ENCODE measurements around the gene CIART.
A peak's percentile ranks its signal among the peaks of the same experiment; 100 is the strongest.
"Not testable (repeated sequence)": the region's sequence is repeated elsewhere in the genome, so short reads cannot be mapped to it uniquely, and the experiment has no call there.

CIART gene, protein sequence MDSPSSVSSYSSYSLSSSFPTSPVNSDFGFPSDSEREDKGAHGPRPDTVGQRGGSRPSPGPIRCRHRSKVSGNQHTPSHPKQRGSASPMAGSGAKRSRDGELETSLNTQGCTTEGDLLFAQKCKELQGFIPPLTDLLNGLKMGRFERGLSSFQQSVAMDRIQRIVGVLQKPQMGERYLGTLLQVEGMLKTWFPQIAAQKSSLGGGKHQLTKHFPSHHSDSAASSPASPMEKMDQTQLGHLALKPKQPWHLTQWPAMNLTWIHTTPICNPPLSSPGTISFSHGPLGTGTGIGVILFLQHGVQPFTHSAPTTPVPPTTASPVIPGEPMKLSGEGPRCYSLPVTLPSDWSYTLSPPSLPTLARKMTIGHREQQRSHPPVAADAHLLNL

DNA sequence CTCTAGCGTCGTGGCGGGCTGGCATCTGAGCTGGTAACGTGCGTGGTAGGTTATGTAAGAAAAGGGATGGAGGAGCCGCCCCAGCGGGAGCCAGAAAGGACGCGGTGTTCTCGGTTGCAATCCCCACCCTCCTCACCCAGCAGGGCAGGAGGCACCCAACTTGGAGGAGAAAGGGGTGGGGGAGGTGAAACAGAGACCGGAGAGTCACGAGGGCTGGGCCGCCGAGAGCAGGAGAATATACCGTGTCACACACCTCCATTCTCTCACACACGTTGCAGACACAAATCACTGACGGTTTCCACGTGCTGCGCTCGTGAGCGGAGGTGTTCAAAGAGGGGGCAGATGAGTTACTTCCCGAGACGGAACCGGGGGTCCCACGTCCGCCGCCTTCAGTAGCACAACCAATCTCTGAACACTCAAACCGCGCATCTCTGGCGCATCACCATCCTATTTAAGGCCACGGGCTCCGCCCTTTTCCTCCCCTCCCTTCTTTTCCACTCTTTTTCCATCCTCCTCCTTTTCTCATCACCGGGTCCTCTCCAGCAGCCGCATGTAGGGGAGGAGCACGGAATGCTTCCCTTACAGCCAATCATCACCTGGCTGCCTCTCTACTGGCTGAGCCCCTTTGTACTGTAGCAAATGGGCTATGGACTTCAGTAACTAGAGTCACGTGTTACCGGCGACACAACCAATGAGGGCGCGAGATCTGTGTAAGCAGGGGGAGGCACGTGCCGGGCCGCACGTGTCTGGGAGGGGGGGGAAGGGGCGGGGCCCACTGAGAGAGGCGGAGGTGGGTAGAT, at the start of gene CIART:
CIART (plus strand) TSS at position 797 of the 800 bp plus-strand sequence. CDS start 714 bp downstream, outside the sequence.
- peak; percentile 64 for DNase-seq (ENCODE audit: low read depth)

DNA sequence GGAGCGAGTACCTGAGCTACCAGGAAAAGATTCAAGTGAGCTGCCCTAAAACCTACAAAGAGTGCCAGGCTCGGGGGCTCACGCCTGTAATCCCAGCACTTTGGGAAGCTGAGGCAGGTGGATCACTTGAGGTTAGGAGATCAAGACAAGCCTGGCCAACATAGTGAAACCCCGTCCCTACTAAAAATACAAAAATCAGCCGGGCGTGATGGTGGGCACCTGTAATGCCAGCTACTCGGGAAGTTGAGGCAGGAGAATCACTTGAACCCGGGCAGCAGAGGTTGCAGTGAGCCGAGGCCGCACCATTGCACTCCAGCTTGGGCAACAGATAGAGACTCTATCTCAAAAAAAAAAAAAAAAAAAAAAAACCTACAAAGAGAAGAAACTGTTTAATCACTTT, 49.4 kb upstream of the CIART start:
- DNase-seq (ENCODE audit: low read depth) = not testable (repeated sequence)

DNA sequence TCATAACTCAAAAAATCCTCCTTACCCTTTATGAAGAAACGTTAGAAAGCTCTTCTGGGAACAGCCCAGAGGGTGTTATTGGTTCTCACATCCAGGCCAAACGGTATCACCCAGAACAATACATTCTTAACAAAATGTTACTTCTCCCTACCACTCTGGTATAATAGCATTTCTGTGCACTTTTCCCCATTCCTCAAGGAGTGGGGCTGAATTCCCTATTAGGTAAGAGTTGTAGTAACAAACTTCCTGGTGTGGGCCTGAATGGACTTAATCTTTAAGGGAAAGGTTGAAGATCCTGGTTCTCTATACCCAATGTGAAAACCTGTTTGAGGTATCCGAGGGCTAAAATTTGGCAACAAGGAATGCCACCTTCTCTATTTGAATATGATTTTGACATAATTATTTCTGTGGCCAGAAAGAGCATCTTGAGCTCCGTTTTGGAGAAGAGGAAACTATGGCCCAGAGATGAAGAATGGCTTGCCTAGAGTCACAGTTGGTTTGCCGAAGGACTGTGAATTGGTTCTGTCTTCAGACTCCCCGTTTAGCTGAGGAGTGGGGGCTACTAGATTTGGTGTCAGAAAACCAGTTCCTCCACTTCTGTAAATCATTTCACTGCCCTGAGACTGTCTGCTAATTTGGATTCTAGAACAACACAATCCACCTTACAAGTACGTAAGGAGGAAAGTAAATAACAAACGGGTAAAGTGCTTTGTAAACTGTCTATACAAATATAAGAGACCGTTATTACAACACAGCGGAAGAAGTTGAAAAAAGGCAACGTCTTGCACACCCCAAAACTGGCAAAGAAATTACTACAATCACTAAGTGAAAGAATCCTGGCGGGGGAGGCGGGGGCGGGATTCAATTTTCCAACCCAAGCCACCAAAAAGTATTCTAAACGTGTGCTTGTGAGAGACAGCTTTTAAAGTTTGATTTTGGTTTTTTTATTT, 48.7 kb upstream of the CIART start:
- DNase-seq (ENCODE audit: low read depth) = peak; percentile 46

DNA sequence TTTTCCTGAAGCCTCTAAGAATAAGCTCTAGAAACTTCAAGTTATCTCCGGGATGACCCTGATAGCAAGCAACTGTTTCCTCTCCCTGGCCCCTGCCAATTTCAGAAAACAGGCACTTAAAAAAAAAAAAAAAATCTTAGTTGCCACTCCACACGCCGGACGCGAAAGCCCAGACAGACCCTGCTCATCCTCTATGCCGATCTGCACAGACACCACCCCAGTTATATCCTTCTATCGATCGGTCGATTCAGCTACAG, 48.1 kb upstream of the CIART start:
- DNase-seq (ENCODE audit: low read depth) = no peak

DNA sequence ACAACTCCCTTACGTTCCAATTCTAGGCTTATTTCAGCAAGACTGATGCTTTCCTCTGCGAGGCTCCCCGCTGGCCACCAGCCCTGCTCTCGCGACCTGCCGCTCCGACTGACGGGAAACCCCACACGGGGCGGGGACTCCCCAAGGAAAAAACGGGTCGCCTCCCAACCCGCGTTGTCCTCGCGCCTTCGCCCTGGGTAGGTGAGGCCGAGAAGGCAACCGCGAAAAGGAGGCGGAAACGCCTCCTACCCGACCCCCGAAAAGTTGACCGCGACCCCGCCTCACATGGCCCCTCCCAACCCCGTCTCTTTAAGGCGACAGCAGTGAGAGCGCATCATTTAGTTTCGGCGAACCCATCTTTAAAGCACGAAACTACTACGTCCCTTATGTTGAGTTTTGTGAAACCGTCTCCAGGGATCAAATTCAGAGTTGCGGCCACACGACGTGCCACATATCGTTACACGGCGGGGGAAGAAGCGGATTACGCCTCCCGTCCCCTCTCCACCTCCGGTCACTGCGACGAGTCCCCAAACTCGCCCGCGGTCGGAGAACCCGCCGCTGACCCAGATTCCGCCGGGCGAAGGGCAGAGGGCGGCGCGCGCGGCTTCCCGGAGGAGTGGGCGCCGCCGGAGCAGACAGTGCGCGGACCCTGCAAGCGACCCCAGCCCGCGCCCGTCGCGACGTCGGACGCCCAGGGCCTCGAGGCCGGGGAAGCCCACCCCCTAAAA, 47.6 kb upstream of the CIART start:
- DNase-seq (ENCODE audit: low read depth) = peak; percentile 86

DNA sequence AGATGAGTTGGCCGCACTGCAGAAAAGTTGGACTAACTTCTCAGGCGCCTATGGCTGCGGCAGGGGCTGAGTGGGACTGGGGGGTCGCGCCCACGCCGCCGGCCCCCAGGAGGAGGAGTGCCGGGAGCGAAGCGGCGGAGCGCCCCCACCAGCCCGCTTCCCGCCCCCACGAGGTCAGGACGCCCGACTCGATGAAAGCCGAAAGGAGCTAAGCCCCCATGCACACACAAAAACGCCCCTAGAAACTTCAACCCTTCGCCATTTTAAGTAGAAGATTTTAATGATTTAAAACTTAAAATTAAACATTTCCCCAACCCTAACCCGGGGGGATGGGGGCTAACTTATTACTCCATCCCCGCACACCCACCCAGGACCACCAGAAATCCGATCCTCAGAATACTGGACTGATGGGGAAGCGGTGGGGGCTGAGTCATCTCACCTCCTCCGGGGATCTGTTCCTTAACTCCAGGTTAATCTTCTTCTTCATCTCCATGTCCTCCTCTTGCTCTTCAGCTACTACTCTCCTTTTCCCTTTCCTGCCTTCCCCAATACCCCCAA, 47.0 kb upstream of the CIART start:
- DNase-seq (ENCODE audit: low read depth) = peak; percentile 26

DNA sequence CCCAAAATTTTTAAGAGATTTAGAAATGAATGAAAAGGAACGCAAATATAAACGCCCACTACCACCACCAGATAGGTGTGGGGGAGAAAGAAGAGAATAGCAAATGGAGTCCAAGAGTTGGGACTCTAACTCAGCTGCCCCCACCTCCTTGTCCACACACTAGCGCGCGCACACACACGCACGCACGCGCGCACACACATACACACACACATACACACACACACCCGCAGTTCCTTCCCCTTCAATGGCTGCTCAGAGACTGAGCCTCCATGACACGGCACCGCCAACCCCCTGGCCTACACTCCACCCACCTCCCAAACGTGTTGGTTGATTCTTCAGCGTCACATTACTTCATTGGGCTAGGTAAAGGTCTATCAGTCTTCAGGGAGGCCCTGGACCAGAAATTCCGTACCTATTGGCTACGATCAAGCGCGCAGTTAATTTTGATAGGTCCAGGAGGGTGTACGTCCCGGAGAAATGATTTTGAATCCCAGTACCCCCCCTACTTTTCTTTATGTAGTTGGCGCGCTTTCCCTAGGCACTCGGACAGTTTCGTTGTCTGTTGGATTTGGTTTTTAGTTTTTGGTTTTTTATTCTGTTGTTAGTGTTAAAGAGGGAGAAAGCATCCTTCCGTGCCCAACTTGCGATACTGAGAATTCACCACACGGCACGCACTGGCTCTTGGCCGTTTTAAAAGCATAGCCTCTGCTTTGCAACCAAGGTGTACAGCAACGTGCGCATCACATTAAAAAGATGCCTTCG, 46.3 kb upstream of the CIART start, which contains the start of gene ANP32E:
ANP32E (minus strand) TSS at position 261 of the 762 bp plus-strand sequence. CDS start 326 bp downstream, outside the sequence.
- DNase-seq (ENCODE audit: low read depth) = peak; percentile 80

DNA sequence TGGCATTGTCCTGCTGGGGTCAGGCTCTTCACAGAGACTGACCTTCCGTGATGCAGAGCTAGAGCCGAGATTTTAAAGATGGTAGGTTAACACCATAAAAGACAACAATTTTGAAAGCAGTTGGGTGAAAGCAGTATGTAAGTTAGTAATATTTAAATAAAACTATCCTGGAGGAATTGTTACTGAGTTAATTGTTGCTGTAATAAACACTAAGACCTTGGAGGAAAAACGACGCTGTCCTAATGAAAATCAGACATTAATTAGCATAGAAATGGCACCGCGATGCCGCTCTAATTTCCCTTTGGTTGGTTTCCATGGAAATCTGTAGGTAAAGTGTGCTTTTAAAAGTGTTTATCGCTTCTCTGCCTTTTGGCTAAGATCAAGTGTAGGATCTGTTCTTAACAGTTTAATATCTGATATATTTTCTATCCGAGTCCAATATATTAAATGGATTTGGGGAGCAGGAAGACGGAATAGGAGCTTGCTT, 45.7 kb upstream of the CIART start:
- no peak for DNase-seq (ENCODE audit: low read depth)

DNA sequence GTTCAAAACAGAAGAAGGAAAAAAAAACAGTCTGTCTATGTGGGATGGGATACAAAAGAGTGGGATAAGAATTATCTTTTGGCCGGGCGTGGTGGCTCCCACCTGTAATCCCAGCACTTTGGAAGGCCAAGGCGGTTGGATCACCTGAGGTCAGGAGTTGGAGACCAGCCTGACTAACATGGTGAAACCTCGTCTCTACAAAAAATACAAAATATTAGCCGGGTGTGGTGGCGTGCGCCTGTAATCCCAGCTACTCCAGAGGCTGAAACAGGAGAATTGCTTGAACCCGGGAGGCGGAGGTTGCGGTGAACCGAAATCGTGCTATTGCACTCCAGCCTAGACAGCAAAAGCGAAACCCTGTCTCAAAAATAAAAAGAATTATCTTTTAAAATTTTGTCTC, 45.2 kb upstream of the CIART start:
- not testable (repeated sequence) for DNase-seq (ENCODE audit: low read depth)

DNA sequence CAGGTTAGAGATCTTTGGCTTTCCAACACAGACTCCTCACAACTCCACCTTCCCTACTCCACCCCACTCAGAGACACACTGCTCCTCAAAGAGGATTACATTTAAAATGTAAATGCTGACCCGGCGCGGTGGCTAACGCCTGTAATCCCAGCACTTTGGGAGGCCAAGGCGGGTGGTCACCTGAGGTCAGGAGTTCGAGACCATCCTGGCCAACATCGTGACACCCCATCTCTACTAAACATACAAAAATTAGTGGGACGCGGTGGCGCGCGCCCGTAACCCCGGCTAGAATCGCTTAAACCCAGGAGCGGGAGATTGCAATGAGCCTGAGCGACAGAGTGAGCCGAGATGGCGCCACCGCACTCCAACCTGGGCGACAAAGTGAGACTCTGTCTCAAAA, 44.6 kb upstream of the CIART start:
- DNase-seq (ENCODE audit: low read depth) = no peak

DNA sequence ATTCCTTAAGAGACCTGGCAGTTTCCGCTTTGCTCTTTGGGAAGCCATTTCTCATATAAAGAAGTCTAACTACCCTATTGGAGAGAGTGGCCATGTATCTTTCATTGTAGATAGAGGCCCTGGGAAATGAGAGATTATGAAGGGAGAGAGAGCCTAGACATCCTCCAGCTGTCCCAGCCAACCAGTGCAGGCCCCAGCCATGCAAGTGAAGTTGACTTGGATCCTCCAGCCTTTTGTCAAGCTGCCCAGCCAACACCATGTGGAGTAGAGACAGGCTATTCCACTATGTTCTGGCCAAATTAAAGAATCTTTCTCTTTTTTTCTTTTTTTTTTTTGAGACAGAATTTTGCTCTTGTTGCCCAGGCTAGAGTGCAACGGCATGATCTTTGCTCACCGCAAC, 39.4 kb upstream of the CIART start:
- no peak for DNase-seq (ENCODE audit: low read depth)

DNA sequence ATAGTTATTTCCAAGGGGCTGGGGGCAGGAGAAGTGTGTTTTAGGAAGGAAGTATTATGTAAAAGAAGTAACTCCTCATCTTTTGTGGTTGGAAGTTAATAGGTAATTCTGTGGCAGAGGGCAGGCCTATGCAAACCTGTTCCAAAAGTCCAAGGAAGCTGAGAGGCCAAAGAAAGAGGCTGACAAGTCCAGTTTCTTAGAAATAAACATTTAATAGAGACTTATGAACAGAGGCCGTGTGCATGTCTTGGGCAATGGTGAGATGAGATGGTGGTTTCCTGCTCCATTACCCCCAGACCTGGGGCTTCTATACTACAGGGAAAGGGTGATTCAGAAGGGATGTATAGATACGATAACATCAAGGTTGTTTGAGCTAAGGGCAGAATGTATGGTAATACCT, 32.4 kb upstream of the CIART start:
- no peak for DNase-seq (ENCODE audit: low read depth)

DNA sequence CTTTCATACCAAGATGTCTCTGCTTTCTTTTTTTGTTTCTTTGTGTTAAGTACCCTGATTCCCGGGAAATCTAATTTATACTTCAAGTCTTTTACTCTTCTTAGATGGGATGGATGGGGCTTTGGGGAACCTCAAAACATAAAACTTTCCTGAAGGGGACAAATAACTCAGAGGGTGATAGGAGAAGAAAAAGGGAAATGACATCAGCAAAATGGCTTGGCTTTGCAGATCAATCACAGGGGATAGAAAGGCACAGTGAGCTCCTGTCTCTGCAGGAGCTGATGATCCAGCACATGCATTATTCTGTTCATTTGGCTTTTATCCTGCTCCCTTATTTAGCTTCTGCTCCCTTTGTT, 26.2 kb upstream of the CIART start:
- no peak for DNase-seq (ENCODE audit: low read depth)

DNA sequence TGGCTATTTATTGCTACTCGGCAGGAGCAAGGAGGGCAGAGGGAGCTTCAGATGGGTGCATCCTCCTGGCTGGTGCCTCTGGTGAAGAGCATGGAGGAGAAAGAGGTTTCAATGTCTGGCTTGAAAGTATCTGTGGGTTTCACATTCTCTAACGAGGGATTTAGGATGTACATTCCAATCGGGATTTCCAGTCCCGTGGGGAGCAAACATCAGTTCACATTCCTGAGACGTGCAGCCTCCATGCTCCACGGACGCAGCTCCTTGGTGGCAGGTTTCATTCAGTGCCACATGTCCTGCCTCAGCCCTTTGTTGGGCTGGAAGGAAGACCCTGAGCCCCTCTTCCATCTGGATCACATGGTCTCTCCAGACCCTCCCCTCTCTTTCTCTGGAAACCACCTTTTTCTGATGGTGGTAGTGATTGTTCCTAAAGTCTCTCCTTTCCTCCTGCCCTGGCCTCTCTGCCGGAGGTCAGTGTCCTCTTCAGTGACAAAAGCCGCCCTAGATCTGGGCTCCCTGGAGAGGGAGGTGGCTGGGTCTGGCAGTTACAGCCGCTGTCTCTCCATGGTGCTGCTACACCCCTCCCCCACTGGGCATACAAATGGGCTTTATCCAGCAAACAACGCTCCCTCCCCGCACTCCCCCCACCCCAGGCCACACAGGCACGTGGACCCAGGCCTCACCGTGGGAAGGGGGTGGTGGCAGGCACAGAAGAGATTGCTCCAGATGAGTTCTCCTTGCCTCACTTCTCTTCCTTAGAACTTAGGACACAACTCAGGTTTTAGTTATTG, 25.6 kb upstream of the CIART start:
- DNase-seq (ENCODE audit: low read depth) = no peak

DNA sequence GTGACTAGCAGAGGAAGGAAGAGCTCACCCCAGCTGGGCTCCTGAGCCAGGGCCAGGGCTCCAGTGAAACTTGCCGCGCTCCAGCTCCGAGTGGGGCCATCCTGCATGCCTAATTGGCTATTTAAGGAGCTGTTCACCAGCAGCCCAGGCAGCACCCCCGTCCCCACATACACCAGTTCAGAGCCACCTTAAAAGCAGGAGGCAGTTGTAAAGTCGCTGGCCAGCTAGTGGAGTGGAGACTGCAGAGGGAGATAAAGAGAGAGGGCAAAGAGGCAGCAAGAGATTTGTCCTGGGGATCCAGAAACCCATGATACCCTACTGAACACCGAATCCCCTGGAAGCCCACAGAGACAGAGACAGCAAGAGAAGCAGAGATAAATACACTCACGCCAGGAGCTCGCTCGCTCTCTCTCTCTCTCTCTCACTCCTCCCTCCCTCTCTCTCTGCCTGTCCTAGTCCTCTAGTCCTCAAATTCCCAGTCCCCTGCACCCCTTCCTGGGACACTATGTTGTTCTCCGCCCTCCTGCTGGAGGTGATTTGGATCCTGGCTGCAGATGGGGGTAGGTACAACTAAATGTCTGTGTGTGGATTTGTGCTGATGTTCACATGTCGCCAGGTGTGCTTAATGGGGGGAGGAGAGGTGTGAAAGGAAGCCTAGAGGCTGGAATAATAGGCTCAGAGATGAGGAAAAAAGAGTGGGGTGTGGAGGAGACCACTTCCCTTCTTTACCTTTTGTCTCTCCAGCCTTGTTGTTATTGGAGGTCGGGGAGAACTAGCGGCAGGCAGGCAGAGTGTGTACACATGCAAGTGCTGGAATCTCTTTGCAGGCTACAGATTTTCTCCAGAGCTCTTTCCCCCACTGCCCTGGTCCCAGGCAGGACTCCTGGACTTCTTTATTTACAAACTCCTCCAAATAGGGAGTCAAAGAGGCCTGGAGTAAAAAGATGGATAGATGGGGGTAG, 24.4 kb upstream of the CIART start, which contains the start of gene CA14:
CA14 (plus strand) TSS at position 151 of the 962 bp plus-strand sequence; CDS start at position 506, 355 bp downstream.
- no peak for DNase-seq (ENCODE audit: low read depth)

DNA sequence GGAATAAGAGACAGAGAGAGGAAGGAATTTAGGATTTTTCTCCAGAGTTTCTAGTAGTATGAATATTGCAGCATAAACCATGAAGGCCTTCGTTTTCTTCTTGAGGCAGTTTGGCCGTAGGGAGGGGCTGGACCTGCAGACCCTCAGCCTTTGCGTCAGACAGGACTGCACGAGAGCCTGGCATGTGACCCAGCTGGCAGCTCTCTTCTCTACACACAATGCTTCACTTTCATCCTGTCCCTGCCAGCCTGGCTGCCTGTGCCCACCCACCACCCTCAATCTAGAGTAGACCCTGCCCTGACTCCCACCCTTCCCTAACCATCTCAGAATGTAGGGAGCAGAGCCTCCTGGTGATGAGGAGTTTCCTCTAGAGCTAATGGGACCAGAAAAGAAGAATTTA, 23.1 kb upstream of the CIART start:
- no peak for DNase-seq (ENCODE audit: low read depth)

DNA sequence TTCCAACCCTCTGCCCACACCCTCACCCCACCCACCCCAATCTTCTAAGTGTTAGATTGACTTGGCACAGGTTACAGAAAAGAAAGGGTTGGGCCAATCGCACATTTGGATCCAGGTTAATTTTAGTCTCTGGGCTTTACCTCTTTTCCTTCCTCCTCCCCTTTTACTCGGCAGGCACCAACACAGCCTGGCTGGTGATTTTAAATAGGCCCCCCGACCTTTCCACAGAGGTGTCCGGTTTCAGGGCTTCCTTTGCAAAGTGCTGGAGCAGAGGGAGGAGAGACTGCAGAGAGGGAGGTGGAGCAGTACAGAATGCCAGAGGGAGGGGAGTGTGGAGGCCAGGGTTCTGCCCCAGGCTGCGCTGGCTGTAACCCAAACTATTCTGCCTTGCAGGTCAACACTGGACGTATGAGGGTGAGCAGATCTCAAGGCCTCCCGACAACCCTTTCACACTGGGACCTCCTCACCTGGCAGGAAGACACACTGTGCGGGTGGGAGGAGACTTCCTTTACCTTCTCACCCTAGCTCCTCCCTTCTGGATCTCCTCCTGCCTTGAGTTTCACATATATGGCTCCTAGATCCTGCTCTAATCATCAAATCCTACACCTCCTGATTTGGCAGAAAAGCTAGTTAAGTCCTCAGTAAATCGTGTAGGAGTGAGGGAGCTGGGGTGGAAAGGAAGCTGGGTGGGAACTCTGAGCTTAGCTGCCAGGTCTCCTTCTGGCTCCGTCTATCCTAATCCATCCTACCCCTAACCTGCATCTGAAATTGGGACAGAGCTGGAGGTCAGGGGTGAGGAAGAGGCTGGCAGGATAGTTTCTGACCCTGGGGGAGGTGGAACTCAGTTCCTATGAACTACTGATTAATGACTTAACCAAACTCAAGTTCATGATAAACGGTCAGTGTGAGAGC, 22.3 kb upstream of the CIART start:
- no peak for DNase-seq (ENCODE audit: low read depth)
